H9 (cell line): ENCODE data around the gene CTNNA3. TPM values are rescaled to one million over a fixed set of nuclear protein-coding genes. Genes with fewer than 3 reads are reported as not detected.

ENCODE experiments used
- DNase-seq: peaks from one replicate; pipeline ENCODE4 v3.0.0-alpha.2; 2017
- H2AFZ ChIP-seq: one replicate; pipeline ENCODE4 v1.6.1; 2013; ENCODE audit warnings: mild to moderate bottlenecking, low read length, control low read depth, moderate library complexity
- H2AK5ac ChIP-seq: 2 replicates; pipeline ENCODE4 v1.6.1; 2013; ENCODE audit warnings: low read length, control low read depth, mixed read lengths; ENCODE audit not compliant: insufficient read length
- H2BK120ac ChIP-seq: one replicate; pipeline ENCODE4 v1.6.1; 2013; ENCODE audit warnings: low read depth, mild to moderate bottlenecking, low read length, control low read depth, inconsistent platforms; ENCODE audit not compliant: poor library complexity, severe bottlenecking
- H2BK12ac ChIP-seq: 2 replicates; pipeline ENCODE4 v1.6.1; 2013; ENCODE audit warnings: low read length, control low read depth, mixed read lengths, low read depth; ENCODE audit not compliant: insufficient read length
- H2BK15ac ChIP-seq: 2 replicates; pipeline ENCODE4 v1.6.1; 2013; ENCODE audit warnings: low read depth, low read length, control low read depth
- H2BK20ac ChIP-seq: one replicate; pipeline ENCODE4 v1.6.1; 2013; ENCODE audit warnings: low read depth, mild to moderate bottlenecking, low read length, control low read depth, inconsistent platforms; ENCODE audit not compliant: poor library complexity, severe bottlenecking
- H2BK5ac ChIP-seq: 2 replicates; pipeline ENCODE4 v1.6.1; 2013; ENCODE audit warnings: low read length, control low read depth, mixed read lengths; ENCODE audit not compliant: insufficient read length
- H3K14ac ChIP-seq: 2 replicates; pipeline ENCODE4 v1.6.1; 2013; ENCODE audit warnings: low read length, control low read depth; ENCODE audit not compliant: insufficient read depth
- H3K18ac ChIP-seq: 2 replicates; pipeline ENCODE4 v1.6.1; 2013; ENCODE audit warnings: low read depth, mild to moderate bottlenecking, mixed read lengths, low read length, control low read depth; ENCODE audit not compliant: insufficient read length
- H3K23ac ChIP-seq: 2 replicates; pipeline ENCODE4 v1.6.1; 2013; ENCODE audit warnings: low read length, control low read depth, mixed read lengths, low read depth; ENCODE audit not compliant: insufficient read length
- H3K23me2 ChIP-seq: 2 replicates; pipeline ENCODE4 v1.6.1; 2013; ENCODE audit warnings: low read depth, mild to moderate bottlenecking, mixed read lengths, low read length, control low read depth; ENCODE audit not compliant: insufficient read length, poor library complexity, severe bottlenecking
- H3K27ac ChIP-seq: 2 replicates; pipeline ENCODE4 v1.5.1; 2013; ENCODE audit warnings: low read length, control low read depth, mixed read lengths, low read depth; ENCODE audit not compliant: insufficient read length
- H3K27me3 ChIP-seq: 2 replicates; pipeline ENCODE4 v1.6.1; 2013; ENCODE audit warnings: low read length, control low read depth, inconsistent platforms; ENCODE audit not compliant: insufficient read depth
- H3K4ac ChIP-seq: 2 replicates; pipeline ENCODE4 v1.6.1; 2013; ENCODE audit warnings: low read depth, mild to moderate bottlenecking, control low read depth, inconsistent platforms, low read length, moderate library complexity
- H3K4me1 ChIP-seq: 2 replicates; pipeline ENCODE4 v1.6.1; 2013; ENCODE audit warnings: low read length, control low read depth, inconsistent platforms; ENCODE audit not compliant: insufficient read depth
- H3K4me2 ChIP-seq: 2 replicates; pipeline ENCODE4 v1.6.1; 2013; ENCODE audit warnings: low read length, control low read depth, mixed read lengths; ENCODE audit not compliant: insufficient read length, insufficient read depth
- H3K56ac ChIP-seq: 2 replicates; pipeline ENCODE4 v1.6.1; 2013; ENCODE audit warnings: low read depth, mild to moderate bottlenecking, mixed read lengths, low read length, control low read depth; ENCODE audit not compliant: insufficient read length
- H3K79me1 ChIP-seq: 2 replicates; pipeline ENCODE4 v1.6.1; 2013; ENCODE audit warnings: low read depth, mild to moderate bottlenecking, moderate library complexity, low read length, control low read depth, inconsistent platforms; ENCODE audit not compliant: insufficient read depth, poor library complexity, severe bottlenecking
- H3K79me2 ChIP-seq: 2 replicates; pipeline ENCODE4 v1.6.1; 2013; ENCODE audit warnings: low read length, control low read depth, inconsistent platforms; ENCODE audit not compliant: insufficient read depth
- H3K9ac ChIP-seq: 2 replicates; pipeline ENCODE4 v1.6.1; 2013; ENCODE audit warnings: low read length, control low read depth, mixed read lengths; ENCODE audit not compliant: insufficient read length; ENCODE audit errors: extremely low read depth
- H3K9me3 ChIP-seq: one replicate; pipeline ENCODE4 v1.6.1; 2013; ENCODE audit warnings: low read depth, low read length, inconsistent platforms; ENCODE audit not compliant: control insufficient read depth
- H3T11ph ChIP-seq: one replicate; pipeline ENCODE4 v1.6.1; 2013; ENCODE audit warnings: mild to moderate bottlenecking, low read length, control low read depth, inconsistent platforms
- H4K20me1 ChIP-seq: one replicate; pipeline ENCODE4 v1.6.1; 2013; ENCODE audit not compliant: control insufficient read depth, insufficient read length, insufficient read depth
- H4K5ac ChIP-seq: 2 replicates; pipeline ENCODE4 v1.6.1; 2013; ENCODE audit warnings: low read depth, mild to moderate bottlenecking, mixed read lengths, low read length, control low read depth; ENCODE audit not compliant: insufficient read length
- H4K8ac ChIP-seq: replicated peaks from 2 replicates; pipeline ENCODE4 v1.6.1; 2013; ENCODE audit warnings: low read length, control low read depth, mixed read lengths, low read depth; ENCODE audit not compliant: insufficient read length
- H4K91ac ChIP-seq: 2 replicates; pipeline ENCODE4 v1.6.1; 2013; ENCODE audit warnings: low read depth, mild to moderate bottlenecking, moderate library complexity, mixed read lengths, low read length, control low read depth; ENCODE audit not compliant: insufficient read length
- H3K27ac Mint-ChIP-seq, 3 experiments: 2 replicates in 2 of 3; 3 replicates in 1 of 3; pipeline ENCODE4 v1.8.0; 2020 to 2021; ENCODE audit warnings: mixed read lengths in 3 of 3, mild to moderate bottlenecking in 1 of 3, moderate library complexity in 1 of 3
- H3K27me3 Mint-ChIP-seq: 2 replicates; pipeline ENCODE4 v1.8.0; 2021; ENCODE audit warnings: low read depth, mild to moderate bottlenecking, moderate library complexity, mixed read lengths
- H3K36me3 Mint-ChIP-seq, 3 experiments: 2 replicates in 2 of 3; 3 replicates in 1 of 3; pipeline ENCODE4 v1.8.0; 2020 to 2021; ENCODE audit warnings: low read depth in 3 of 3, mixed read lengths in 3 of 3; ENCODE audit not compliant: insufficient read depth in 1 of 3
- H3K4me1 Mint-ChIP-seq, 2 experiments: 2 replicates each; pipeline ENCODE4 v1.8.0; 2020; ENCODE audit warnings: mixed read lengths in 2 of 2
- H3K4me3 Mint-ChIP-seq, 2 experiments: 2 replicates in 1 of 2; 3 replicates in 1 of 2; pipeline ENCODE4 v1.8.0; 2020 to 2021; ENCODE audit warnings: mild to moderate bottlenecking in 2 of 2, mixed read lengths in 2 of 2, moderate library complexity in 1 of 2
- H3K9me3 Mint-ChIP-seq, 2 experiments: 2 replicates in 1 of 2; 3 replicates in 1 of 2; pipeline ENCODE4 v1.8.0; 2020; ENCODE audit warnings: mild to moderate bottlenecking in 2 of 2, mixed read lengths in 2 of 2, moderate library complexity in 1 of 2
- CTCF ChIP-seq: fragments of 200-600 bp; sonication (generic); conservative IDR thresholded peaks from 3 replicates; pipeline ENCODE4 v1.8.0; 2021; ENCODE audit warnings: antibody characterized with exemption, mild to moderate bottlenecking
- WGBS: extraction: QIAGEN DNeasy Blood & Tissue Kit; methylation state at CpG from one replicate; pipeline ENCODE4 v1.1.7; 2013; ENCODE audit warnings: missing lambda C conversion rate, low lambda C conversion rate, mixed read lengths; ENCODE audit not compliant: insufficient read length; ENCODE audit errors: extremely low coverage; 5-methylcytosine and 5-hydroxymethylcytosine counted together
- total RNA-seq: library from RNA; stranded (reverse); gene quantifications from 2 replicates; pipeline ENCODE4 v1.2.1, GENCODE V29; 2021

Gene CTNNA3
- total RNA-seq, 1 experiment from 2014 or later = 3.3 TPM

- Mint-ChIP-seq H3K4me1 (no peaks in the 10 kb centered on the region), H3K36me3 (no peaks in the 10 kb centered on the region), H3K9me3 (no peaks in the 10 kb centered on the region), H3K27me3 (no peaks in the 10 kb centered on the region), H3K27ac (no peak overlapping the region), H3K4me3 (no peak overlapping the region)
- Histone ChIP-seq H3K23ac (no peak overlapping the region), H4K5ac (no peak overlapping the region), H2BK12ac (no peak overlapping the region), H3T11ph (no peak overlapping the region), H3K4me1 (no peaks in the 10 kb centered on the region), H2BK120ac (no peak overlapping the region), H4K91ac (no peak overlapping the region), H3K79me1 (no peaks in the 10 kb centered on the region), H3K23me2 (no peaks in the 10 kb centered on the region), H3K9ac (no peak overlapping the region), H3K4ac (no peak overlapping the region), H3K27me3 (no peaks in the 10 kb centered on the region), H4K20me1 (no peaks in the 10 kb centered on the region), H3K9me3 (no peaks in the 10 kb centered on the region), H3K14ac (no peak overlapping the region), H3K79me2 (no peaks in the 10 kb centered on the region), H4K8ac (no peak overlapping the region), H3K27ac (no peak overlapping the region), H2AFZ (no peak overlapping the region), H2BK20ac (no peak overlapping the region), H2BK5ac (no peak overlapping the region), H3K18ac (no peak overlapping the region), H3K4me2 (no peak overlapping the region), H3K56ac (no peak overlapping the region), H2AK5ac (no peak overlapping the region), H2BK15ac (no peak overlapping the region)
- no CpG with 5 or more reads among the region's 1 CpG for WGBS
- DNase-seq = no peak
- TF ChIP-seq CTCF = no peak
Observed at GRCh38 chr10:66671064-66671463, 1024.9 kb downstream of the CTNNA3 start.
